GM18861 (cell line): ENCODE results near the gene PPP1R16B.

ENCODE experiments used
- ATAC-seq: cut with Tn5 transposase; IDR thresholded peaks from one replicate; pipeline ENCODE4 v1.9.1; 2021; ENCODE audit not compliant: unreplicated experiment

The PPP1R16B gene

GRCh38 chr20:38874460-38875174 lies 69.1 kb downstream of the PPP1R16B start:
- ATAC-seq, result peak; percentile 3

GRCh38 chr20:38875175-38875993 lies 69.9 kb downstream of the PPP1R16B start:
- peak; percentile 41 for ATAC-seq

GRCh38 chr20:38877483-38877882 lies 72.0 kb downstream of the PPP1R16B start:
- no peak for ATAC-seq

GRCh38 chr20:38878866-38879265 lies 73.4 kb downstream of the PPP1R16B start:
- no peak for ATAC-seq

- ATAC-seq, result no peak
These were observed 75.6 kb downstream of the PPP1R16B start for GRCh38 chr20:38880952-38881735.

- ATAC-seq, result no peak
These were observed 76.4 kb downstream of the PPP1R16B start for GRCh38 chr20:38881806-38882440.

- no peak for ATAC-seq
These were observed 77.1 kb downstream of the PPP1R16B start for GRCh38 chr20:38882600-38882999.

GRCh38 chr20:38883081-38883980 lies 77.8 kb downstream of the PPP1R16B start:
- ATAC-seq, result no peak

- ATAC-seq, result no peak
These were observed 78.7 kb downstream of the PPP1R16B start for GRCh38 chr20:38883981-38884733.

- no peak for ATAC-seq
These were observed 79.9 kb downstream of the PPP1R16B start for GRCh38 chr20:38885357-38885756.

GRCh38 chr20:38888059-38888831 lies 82.7 kb downstream of the PPP1R16B start:
- no peak for ATAC-seq

GRCh38 chr20:38889050-38889449 lies 83.6 kb downstream of the PPP1R16B start:
- ATAC-seq, result no peak

GRCh38 chr20:38889792-38890496 lies 84.4 kb downstream of the PPP1R16B start:
- no peak for ATAC-seq

- ATAC-seq, result no peak
These were observed 85.0 kb downstream of the PPP1R16B start for GRCh38 chr20:38890497-38890818.

GRCh38 chr20:38892091-38892981 lies 86.8 kb downstream of the PPP1R16B start:
- ATAC-seq, result no peak

GRCh38 chr20:38893056-38893564 lies 87.6 kb downstream of the PPP1R16B start:
- no peak for ATAC-seq

- peak; percentile 44 for ATAC-seq
These were observed 88.1 kb downstream of the PPP1R16B start for GRCh38 chr20:38893565-38894090.
